GM21515 (cell line): ENCODE measurements around the gene NTMT1.

Experiments
- ATAC-seq: cut with Tn5 transposase; IDR thresholded peaks from one replicate; pipeline ENCODE4 v1.9.1; 2021; ENCODE audit not compliant: unreplicated experiment

Gene NTMT1

GRCh38 chr9:129613520-129614175 is 12.3 kb upstream of the NTMT1 start:
- no peak for ATAC-seq

GRCh38 chr9:129614932-129615331 is 11.0 kb upstream of the NTMT1 start:
- no peak for ATAC-seq

- ATAC-seq = no peak
Measured at GRCh38 chr9:129615407-129616285, 10.3 kb upstream of the NTMT1 start.

GRCh38 chr9:129617167-129617566 is 8.8 kb upstream of the NTMT1 start:
- no peak for ATAC-seq

- ATAC-seq = no peak
Measured at GRCh38 chr9:129619787-129620668, 5.9 kb upstream of the NTMT1 start.

- ATAC-seq = no peak
Measured at GRCh38 chr9:129620669-129621295, 5.2 kb upstream of the NTMT1 start, which contains the start of gene C9orf50. C9orf50 (minus strand) TSS chr9:129621101; CDS start chr9:129620574, 527 bp downstream.

GRCh38 chr9:129623331-129623730 is 2.6 kb upstream of the NTMT1 start:
- ATAC-seq = no peak

- no peak for ATAC-seq
Measured at GRCh38 chr9:129624168-129624759, 1.7 kb upstream of the NTMT1 start.

- ATAC-seq = no peak
Measured at GRCh38 chr9:129624947-129625346, 1.0 kb upstream of the NTMT1 start.

GRCh38 chr9:129626625-129627284 is 792 bp downstream of the NTMT1 start:
- peak; percentile 6 for ATAC-seq

- ATAC-seq = no peak
Measured at GRCh38 chr9:129627556-129628440, 1.8 kb downstream of the NTMT1 start.

- ATAC-seq = no peak
Measured at GRCh38 chr9:129628709-129629108, 2.7 kb downstream of the NTMT1 start.

- ATAC-seq = no peak
Measured at GRCh38 chr9:129629251-129629820, 3.4 kb downstream of the NTMT1 start.

GRCh38 chr9:129630967-129631673 is 5.2 kb downstream of the NTMT1 start:
- no peak for ATAC-seq

GRCh38 chr9:129631674-129632129 is 5.7 kb downstream of the NTMT1 start:
- ATAC-seq = no peak

GRCh38 chr9:129632460-129632859 is 6.5 kb downstream of the NTMT1 start:
- ATAC-seq = no peak

GRCh38 chr9:129633207-129633606 is 7.2 kb downstream of the NTMT1 start:
- ATAC-seq = no peak

- no peak for ATAC-seq
Measured at GRCh38 chr9:129633848-129634247, 7.9 kb downstream of the NTMT1 start.
